Neural progenitor cell (in vitro differentiated cells): Measurements from ENCODE around the gene WIZ.

ENCODE experiments used
- CTCF ChIP-seq: fragments of 200-600 bp; sonication (generic); IDR thresholded peaks from 2 replicates; pipeline ENCODE4 v1.5.1; 2017; ENCODE audit warnings: antibody characterized with exemption, mild to moderate bottlenecking
- EZH2 ChIP-seq: fragments of 200-600 bp; sonication (generic); IDR thresholded peaks from 2 replicates; pipeline ENCODE4 v1.6.1; 2017; ENCODE audit warnings: antibody characterized with exemption, mild to moderate bottlenecking, moderate library complexity
- EZH2phosphoT487 ChIP-seq: fragments of 200-600 bp; sonication (generic); IDR thresholded peaks from 2 replicates; pipeline ENCODE4 v1.6.1; 2017; ENCODE audit warnings: antibody characterized with exemption

GRCh38 chr19:15372470-15372869 lies 77.3 kb downstream of the WIZ start:
- TF ChIP-seq EZH2 (no peak), CTCF (no peak), EZH2phosphoT487 (no peak)
